GM12878 (cell line): ENCODE results near the gene NIN. TPM values are rescaled to one million over a fixed set of nuclear protein-coding genes. Genes with fewer than 3 reads are reported as not detected.
A peak's percentile ranks its signal among the peaks of the same experiment; 100 is the strongest.

Experiments
- ATAC-seq: fragments of 200-7000 bp; cut with Tn5 transposase; 3 replicates; pipeline ENCODE4 v1.9.1; 2020; ENCODE audit warnings: mild to moderate bottlenecking, moderate library complexity
- BruUV-seq: library from RNA; stranded (reverse); fragments of 400-500 nt; replicated peaks from 2 replicates; lab custom pipeline; 2021; lab: Mats Ljungman, UMichigan
- CTCF ChIA-PET: fragments of 300-600 bp; sonication (Branson Sonifier 250); formaldehyde crosslinking; extraction: SDS; loops from one replicate; lab custom pipeline; 2021; ENCODE audit warnings: inconsistent platforms; lab: Yijun Ruan, JAX
- POLR2A ChIA-PET: fragments of 350-600 bp; formaldehyde crosslinking; extraction: SDS; loops from one replicate; lab custom pipeline; 2021; ENCODE audit warnings: inconsistent platforms; lab: Charles Lee
- RAD21 ChIA-PET: fragments of 300-600 bp; sonication (Branson Sonifier 250); formaldehyde crosslinking; loops from one replicate; lab custom pipeline; 2023; ENCODE audit warnings: antibody characterized with exemption; ENCODE audit not compliant: unreplicated experiment; lab: Charles Lee
- SMC1A ChIA-PET: fragments of 300-600 bp; sonication (Branson Sonifier 250); formaldehyde crosslinking; loops from one replicate; lab custom pipeline; 2023; ENCODE audit not compliant: unreplicated experiment, uncharacterized antibody; lab: Charles Lee
- DNase-seq: peaks from one replicate; pipeline ENCODE4 v3.0.0-alpha.2; 2011; ENCODE audit warnings: low read depth, low spot score
- FAIRE-seq: peaks from 3 replicates; lab custom pipeline; 2011; peaks lifted over from hg19 to GRCh38; lab: Jason Lieb, UNC
- H2AFZ ChIP-seq: 2 replicates; pipeline ENCODE4 v1.6.0; 2011; ENCODE audit warnings: low read depth, low read length, control low read depth; ENCODE audit not compliant: control insufficient read depth
- H3K27ac ChIP-seq: 2 replicates; pipeline ENCODE4 v1.5.1; 2011; ENCODE audit warnings: control low read depth; ENCODE audit not compliant: control insufficient read depth, insufficient read depth
- H3K27me3 ChIP-seq, 2 experiments: replicated peaks in 1 of 2; 2 replicates each; pipeline versions ENCODE4 v1.6.0 to v1.6.1; 2011; ENCODE audit warnings: low read length in 1 of 2; ENCODE audit not compliant: control insufficient read depth in 2 of 2, insufficient read depth in 2 of 2
- H3K36me3 ChIP-seq, 2 experiments: 2 replicates each; pipeline ENCODE4 v1.5.1; 2011; ENCODE audit warnings: low read length in 1 of 2; ENCODE audit not compliant: control insufficient read depth in 2 of 2, insufficient read depth in 2 of 2
- H3K4me1 ChIP-seq: 2 replicates; pipeline ENCODE4 v1.6.1; 2011; ENCODE audit warnings: mild to moderate bottlenecking, low read length, moderate library complexity, mixed read lengths; ENCODE audit not compliant: control insufficient read depth, insufficient read depth
- H3K4me2 ChIP-seq: 2 replicates; pipeline ENCODE4 v1.6.0; 2011; ENCODE audit warnings: control low read depth; ENCODE audit not compliant: control insufficient read depth, insufficient read depth
- H3K4me3 ChIP-seq: fragments of 200-600 bp; sonication (generic); 2 replicates; pipeline ENCODE4 v1.5.1; 2016
- H3K79me2 ChIP-seq: 2 replicates; pipeline ENCODE4 v1.6.0; 2011; ENCODE audit warnings: low read length; ENCODE audit not compliant: control insufficient read depth, insufficient read depth
- H3K9ac ChIP-seq: 2 replicates; pipeline ENCODE4 v1.8.0; 2011; ENCODE audit warnings: low read length, control low read depth, mixed read lengths; ENCODE audit not compliant: control insufficient read depth, insufficient read depth
- H3K9me3 ChIP-seq: replicated peaks from 3 replicates; pipeline ENCODE4 v1.5.1; 2011; ENCODE audit warnings: mild to moderate bottlenecking, low read length; ENCODE audit not compliant: control insufficient read depth, insufficient read depth
- H4K20me1 ChIP-seq: 2 replicates; pipeline ENCODE4 v1.6.0; 2011; ENCODE audit not compliant: control insufficient read depth, insufficient read depth
- BCL11A ChIP-seq: IDR thresholded peaks from 2 replicates; pipeline ENCODE4 v1.6.1; 2011; ENCODE audit warnings: low read depth, low read length
- CBX3 ChIP-seq: fragments of 200-600 bp; sonication (generic); IDR thresholded peaks from 2 replicates; pipeline ENCODE4 v1.6.1; 2016; ENCODE audit warnings: low read depth, borderline replicate concordance
- CEBPB ChIP-seq, 2 experiments: fragments of 150-350 bp in 1 of 2; IDR thresholded peaks; 2 replicates each; pipeline ENCODE4 v1.6.1; 2012 to 2014; ENCODE audit warnings: low read depth in 2 of 2, low read length in 2 of 2, borderline replicate concordance in 1 of 2, inconsistent platforms in 1 of 2
- HCFC1 ChIP-seq: fragments of 150-350 bp; IDR thresholded peaks from 2 replicates; pipeline ENCODE4 v1.6.1; 2014; ENCODE audit warnings: low read length
- NFYA ChIP-seq: IDR thresholded peaks from 2 replicates; pipeline ENCODE4 v1.6.1; 2011; ENCODE audit warnings: low read depth, mild to moderate bottlenecking, low read length, improper control_type of control experiment, borderline replicate concordance
- NR2C2 ChIP-seq: IDR thresholded peaks from 2 replicates; pipeline ENCODE4 v1.6.1; 2011; ENCODE audit warnings: borderline replicate concordance, low read depth; ENCODE audit not compliant: control insufficient read depth, insufficient read length
- ZNF207 ChIP-seq: fragments of 450-650 bp; IDR thresholded peaks from 2 replicates; pipeline ENCODE4 v1.6.1; 2014; ENCODE audit warnings: antibody characterized with exemption, mild to moderate bottlenecking, borderline replicate concordance
- WGBS: methylation state at CpG from one replicate; pipeline ENCODE4 v1.1.6; 2016; ENCODE audit warnings: low lambda C conversion rate; ENCODE audit not compliant: insufficient replicate concordance, insufficient coverage; ENCODE audit errors: missing lambda C conversion rate; 5-methylcytosine and 5-hydroxymethylcytosine counted together
- in situ Hi-C: fragments of 300-500 bp; cut with MboI; formaldehyde crosslinking; loops from 9 replicates; pipeline ENCODE4 v1.14.3; 2018; ENCODE audit warnings: mixed read lengths
- intact Hi-C: fragments of 100-400 bp; cut with micrococcal nuclease; formaldehyde crosslinking; loops from one replicate; pipeline ENCODE4 v1.14.2; 2022; ENCODE audit not compliant: unreplicated experiment
- polyA plus RNA-seq, 11 experiments: library from polyadenylated mRNA; depleted of rRNA in 4 of 11; unstranded in 6 of 11; stranded (reverse) in 5 of 11; fragments of >200 nt; fragmentation: Nextera tagmentation in 4 of 11; fragmentation: Illumina TruSeq in 1 of 11; extraction: Ambion mirVana in 4 of 11; extraction: Trizol in 1 of 11; gene quantifications; 1 replicate in 1 of 11; 2 replicates in 10 of 11; pipeline versions ENCODE4 v1.2.1 to v1.2.3, GENCODE V29; 2011 to 2016; ENCODE audit warnings: inconsistent platforms in 2 of 11, missing spikeins in 2 of 11, low read depth in 1 of 11
- total RNA-seq, 4 experiments: library from RNA; depleted of rRNA in 3 of 4; stranded (reverse); fragments of >200 nt in 3 of 4; fragmentation: Illumina TruSeq in 1 of 4; extraction: Trizol in 1 of 4; gene quantifications; 2 replicates each; pipeline versions ENCODE4 v1.2.1 to v1.2.3, GENCODE V29; 2013 to 2021

Gene NIN
- total and polyA plus RNA-seq, 10 of the 15 experiments (the other 5 are each of a cell fraction or from before 2014, with no cell fraction given) = 16.2 to 135 (median 70.3) TPM

DNA sequence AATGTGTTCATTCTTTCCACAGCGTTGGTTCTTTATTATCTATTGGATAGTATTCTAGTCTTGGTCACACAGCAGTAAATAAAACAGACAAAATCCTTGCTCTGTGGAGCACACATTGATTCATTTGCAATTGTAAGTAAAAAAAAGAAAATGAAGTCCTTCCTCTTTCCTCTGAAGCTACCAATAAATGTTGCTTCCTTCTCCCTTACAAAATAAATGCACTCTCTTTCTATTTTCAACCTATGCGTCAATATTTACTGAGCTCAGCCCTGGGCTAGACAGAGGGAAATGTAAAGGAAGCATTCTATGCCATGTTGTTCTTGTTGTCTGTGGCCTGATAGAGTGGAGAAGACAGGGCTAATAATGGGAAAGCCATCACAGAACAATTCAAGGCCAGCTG, 43.8 kb upstream of the NIN start:
- H2AFZ ChIP-seq = no peak overlapping the region
- H3K4me3 ChIP-seq = no peak overlapping the region
- in situ Hi-C loops (loop anchor here (25.0 kb wide), 1 partner anchor 262 kb away; no protein-coding TSS in a partner anchor), intact Hi-C loops (loop anchor here (10.0 kb wide), 1 partner anchor 350 kb away; no protein-coding TSS in a partner anchor)
- H4K20me1 ChIP-seq = no peaks in the 10 kb centered on the region; the same call in 1 of the 2 replicates
- H3K4me2 ChIP-seq = 0 out of 2 replicates have a peak overlapping the region, but pooled peaks have one; percentile 12
- H3K9ac ChIP-seq = no peak overlapping the region
- ATAC-seq (0 out of 3 replicates have a peak, but pooled peaks have one; percentile 5), DNase-seq (no peak), FAIRE-seq (no peak)
- H3K27ac ChIP-seq = no peak overlapping the region
- no peaks in the 10 kb centered on the region for H3K9me3 ChIP-seq
- SMC1A ChIA-PET = interaction anchor here (0.7 to 2.3 kb wide), 8 partner anchors 9 to 244 kb away, joined by 3 to 21 read pairs (median 5); no protein-coding TSS in a partner anchor
- POLR2A ChIA-PET = interaction anchor here (1.2 kb wide), 1 partner anchor 14 kb away, joined by 4 read pairs; no protein-coding TSS in a partner anchor
- no peaks in the 10 kb centered on the region for H3K36me3 ChIP-seq
- RAD21 ChIA-PET = interaction anchor here (1.2 to 2.2 kb wide), 6 partner anchors 15 to 101 kb away, joined by 3 to 21 read pairs (median 4); no protein-coding TSS in a partner anchor
- peaks cover 4 to 15% of the 10 kb centered on the region in 2 experiments for H3K27me3 ChIP-seq
- 17% methylated on average over 2 of the region's 2 CpGs for WGBS
- peaks cover 11% of the 10 kb centered on the region for H3K4me1 ChIP-seq
- no TSS peak for BruUV-seq
- CTCF ChIA-PET = interaction anchor here (1.2 to 2.0 kb wide), 6 partner anchors 10 to 164 kb away, joined by 3 to 13 read pairs (median 4); no protein-coding TSS in a partner anchor
- TF ChIP-seq CEBPB (IDR thresholded peaks at IDR 0.05; ENCODE audit: borderline replicate concordance in 1 of 2, low read depth in 2 of 2, low read length in 2 of 2) = no peak
- no peak for TF ChIP-seq NFYA
- TF ChIP-seq ZNF207 = no peak
- TF ChIP-seq BCL11A = no peak
- no peak for TF ChIP-seq HCFC1
- no peak for TF ChIP-seq NR2C2
- TF ChIP-seq CBX3 = no peak
- H3K79me2 ChIP-seq = no peaks in the 10 kb centered on the region
